Nephron (organoid): ENCODE data around the gene ACOT12.

Experiments
- H3K27ac Mint-ChIP-seq, 3 experiments: 2 replicates each; pipeline ENCODE4 v1.8.0; 2020; ENCODE audit warnings: mixed read lengths in 3 of 3, mild to moderate bottlenecking in 2 of 3, moderate library complexity in 1 of 3
- H3K27me3 Mint-ChIP-seq: 2 replicates; pipeline ENCODE4 v1.8.0; 2021; ENCODE audit warnings: low read depth, mild to moderate bottlenecking, moderate library complexity, mixed read lengths
- H3K36me3 Mint-ChIP-seq: 2 replicates; pipeline ENCODE4 v1.8.0; 2020; ENCODE audit warnings: low read depth, mixed read lengths
- H3K4me1 Mint-ChIP-seq: 2 replicates; pipeline ENCODE4 v1.8.0; 2020; ENCODE audit warnings: mixed read lengths
- H3K4me3 Mint-ChIP-seq, 3 experiments: 2 replicates each; pipeline ENCODE4 v1.8.0; 2020; ENCODE audit warnings: mild to moderate bottlenecking in 3 of 3, mixed read lengths in 3 of 3, moderate library complexity in 2 of 3
- H3K9me3 Mint-ChIP-seq: 2 replicates; pipeline ENCODE4 v1.8.0; 2020; ENCODE audit warnings: mixed read lengths
- CTCF ChIP-seq, 3 experiments: fragments of 200-600 bp; sonication (generic); IDR thresholded peaks; one replicate each; pipeline ENCODE4 v1.5.0; 2021; ENCODE audit warnings: antibody characterized with exemption in 3 of 3; ENCODE audit not compliant: unreplicated experiment in 3 of 3

ACOT12 gene

GRCh38 chr5:81397176-81397575 lies 3.2 kb upstream of the ACOT12 start:
- no peak for TF ChIP-seq CTCF (IDR thresholded peaks at IDR 0.05; ENCODE audit: unreplicated experiment in 3 of 3)
- Mint-ChIP-seq H3K27me3 (peaks cover 18% of the 10 kb centered on the region), H3K27ac (no peak overlapping the region), H3K36me3 (no peaks in the 10 kb centered on the region), H3K4me1 (no peaks in the 10 kb centered on the region), H3K4me3 (no peak overlapping the region), H3K9me3 (no peaks in the 10 kb centered on the region)

- no peaks in the 10 kb centered on the region for H3K4me1 Mint-ChIP-seq
- H3K27ac Mint-ChIP-seq, result no peak overlapping the region
- no peaks in the 10 kb centered on the region for H3K36me3 Mint-ChIP-seq
- peaks cover 25% of the 10 kb centered on the region for H3K27me3 Mint-ChIP-seq
- H3K9me3 Mint-ChIP-seq, result no peaks in the 10 kb centered on the region
- no peak overlapping the region for H3K4me3 Mint-ChIP-seq
- TF ChIP-seq CTCF (IDR thresholded peaks at IDR 0.05; ENCODE audit: unreplicated experiment in 3 of 3), result no peak
These were observed 1.3 kb upstream of the ACOT12 start for GRCh38 chr5:81395262-81395661.

DNA sequence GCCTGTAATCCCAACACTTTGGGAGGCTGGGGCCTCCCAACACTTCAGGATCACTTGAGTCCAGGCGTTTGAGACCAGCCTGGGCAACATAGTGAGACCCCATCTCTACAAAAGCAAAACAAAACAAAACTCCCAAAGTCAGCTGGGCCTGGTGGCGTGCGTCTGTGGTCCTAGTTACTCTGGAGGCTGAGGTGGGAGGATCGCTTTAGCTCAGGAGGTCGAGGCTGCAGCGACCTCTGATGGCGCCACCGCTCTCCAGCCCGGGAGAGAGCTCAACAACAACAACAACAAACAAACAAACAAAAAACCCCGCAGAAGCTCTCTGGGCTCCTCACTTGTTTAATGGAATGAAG lies 528 bp downstream of the ACOT12 start:
- Mint-ChIP-seq H3K27ac (no peak overlapping the region), H3K27me3 (peaks cover 25% of the 10 kb centered on the region), H3K9me3 (no peaks in the 10 kb centered on the region), H3K4me3 (peak overlapping the region; percentile 67 to 78 (median 75)), H3K36me3 (no peaks in the 10 kb centered on the region), H3K4me1 (no peaks in the 10 kb centered on the region)
- TF ChIP-seq CTCF (IDR thresholded peaks at IDR 0.05; ENCODE audit: unreplicated experiment in 3 of 3), result no peak

GRCh38 chr5:81389025-81389424 lies 4.9 kb downstream of the ACOT12 start:
- Mint-ChIP-seq H3K27me3 (peaks cover 14% of the 10 kb centered on the region), H3K27ac (no peak overlapping the region), H3K9me3 (no peaks in the 10 kb centered on the region), H3K4me1 (no peaks in the 10 kb centered on the region), H3K36me3 (no peaks in the 10 kb centered on the region), H3K4me3 (no peak overlapping the region)
- no peak for TF ChIP-seq CTCF (IDR thresholded peaks at IDR 0.05; ENCODE audit: unreplicated experiment in 3 of 3)

DNA sequence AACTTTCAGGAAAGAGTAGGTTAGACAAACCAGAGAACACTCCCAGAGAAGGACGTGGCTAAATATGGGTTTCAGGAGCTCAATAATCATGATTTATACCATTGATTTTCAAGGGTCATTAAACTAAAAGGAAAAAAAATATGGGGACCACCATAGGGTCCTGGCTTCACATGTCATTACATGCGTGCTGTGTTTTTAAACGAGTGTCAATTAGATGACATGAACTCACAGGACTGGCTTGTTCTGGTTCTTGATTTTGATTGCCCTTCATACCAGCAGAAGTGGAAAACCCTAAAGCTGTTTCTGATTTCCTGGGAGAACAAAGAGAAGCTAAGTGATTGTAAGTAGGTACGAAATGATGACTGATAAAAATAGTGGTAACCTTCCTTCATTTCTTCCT lies 5.8 kb downstream of the ACOT12 start:
- no peaks in the 10 kb centered on the region for H3K9me3 Mint-ChIP-seq
- no peaks in the 10 kb centered on the region for H3K36me3 Mint-ChIP-seq
- no peaks in the 10 kb centered on the region for H3K4me1 Mint-ChIP-seq
- no peak overlapping the region for H3K4me3 Mint-ChIP-seq
- TF ChIP-seq CTCF (IDR thresholded peaks at IDR 0.05; ENCODE audit: unreplicated experiment in 3 of 3), result no peak
- peaks cover 8% of the 10 kb centered on the region for H3K27me3 Mint-ChIP-seq
- no peak overlapping the region for H3K27ac Mint-ChIP-seq

- Mint-ChIP-seq H3K27ac (no peak overlapping the region), H3K36me3 (no peaks in the 10 kb centered on the region), H3K4me1 (no peaks in the 10 kb centered on the region), H3K4me3 (no peak overlapping the region), H3K9me3 (no peaks in the 10 kb centered on the region), H3K27me3 (no peaks in the 10 kb centered on the region)
- no peak for TF ChIP-seq CTCF (IDR thresholded peaks at IDR 0.05; ENCODE audit: unreplicated experiment in 3 of 3)
These were observed 10.1 kb downstream of the ACOT12 start for GRCh38 chr5:81383867-81384266.
